Upper lobe of left lung (tissue), 4 donors: ENCODE results near the gene DCLRE1C.

Experiments
- POLR2AphosphoS5 ChIP-seq, 2 donors: sonication (generic); formaldehyde crosslinking; IDR thresholded peaks; one replicate each; pipeline ENCODE4 v1.5.1; 2017; ENCODE audit warnings: antibody characterized with exemption in 2 of 2
- TF ChIP-seq, protein P1 (sequence below), 6 experiments: fragments of 450-650 bp in 4 of 6; fragments of 200-600 bp in 2 of 6; sonication (generic) in 2 of 6; IDR thresholded peaks; one replicate each; pipeline ENCODE4 v1.5.1; 2016 to 2019; ENCODE audit warnings: antibody characterized with exemption in 6 of 6

- TF ChIP-seq POLR2AphosphoS5 (IDR thresholded peaks at IDR 0.05) = no peak
- TF ChIP-seq, protein P1, sequence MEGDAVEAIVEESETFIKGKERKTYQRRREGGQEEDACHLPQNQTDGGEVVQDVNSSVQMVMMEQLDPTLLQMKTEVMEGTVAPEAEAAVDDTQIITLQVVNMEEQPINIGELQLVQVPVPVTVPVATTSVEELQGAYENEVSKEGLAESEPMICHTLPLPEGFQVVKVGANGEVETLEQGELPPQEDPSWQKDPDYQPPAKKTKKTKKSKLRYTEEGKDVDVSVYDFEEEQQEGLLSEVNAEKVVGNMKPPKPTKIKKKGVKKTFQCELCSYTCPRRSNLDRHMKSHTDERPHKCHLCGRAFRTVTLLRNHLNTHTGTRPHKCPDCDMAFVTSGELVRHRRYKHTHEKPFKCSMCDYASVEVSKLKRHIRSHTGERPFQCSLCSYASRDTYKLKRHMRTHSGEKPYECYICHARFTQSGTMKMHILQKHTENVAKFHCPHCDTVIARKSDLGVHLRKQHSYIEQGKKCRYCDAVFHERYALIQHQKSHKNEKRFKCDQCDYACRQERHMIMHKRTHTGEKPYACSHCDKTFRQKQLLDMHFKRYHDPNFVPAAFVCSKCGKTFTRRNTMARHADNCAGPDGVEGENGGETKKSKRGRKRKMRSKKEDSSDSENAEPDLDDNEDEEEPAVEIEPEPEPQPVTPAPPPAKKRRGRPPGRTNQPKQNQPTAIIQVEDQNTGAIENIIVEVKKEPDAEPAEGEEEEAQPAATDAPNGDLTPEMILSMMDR (IDR thresholded peaks at IDR 0.05) = no peak
These were observed 44.8 kb downstream of the DCLRE1C start for GRCh38 chr10:14909101-14909500.
